Measurements from ENCODE around the gene VWA5B1.

VWA5B1 gene

GRCh38 chr1:20349561-20349960 lies 58.9 kb downstream of the VWA5B1 start:
- DNase-seq (ENCODE audit: low spot score) = no peak

DNA sequence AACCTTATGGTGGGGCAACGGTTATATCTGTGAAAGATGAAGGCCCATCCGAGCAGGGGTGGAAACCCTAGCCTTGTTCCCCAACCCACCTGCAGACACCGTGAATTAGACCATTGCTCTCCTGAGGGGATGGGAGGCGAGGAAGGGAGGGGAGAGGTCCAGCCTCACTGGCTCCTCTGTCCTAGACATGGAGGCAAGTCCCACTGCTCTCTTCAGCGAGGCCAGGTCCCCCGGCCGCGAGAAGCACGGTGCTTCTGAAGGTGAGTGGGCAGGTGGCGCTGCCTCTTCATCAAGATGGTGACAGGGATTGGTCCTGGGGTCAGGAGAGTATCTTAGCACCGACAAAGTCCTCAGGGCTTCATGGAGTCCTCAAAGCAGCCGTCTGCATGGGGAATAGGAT lies 59.3 kb downstream of the VWA5B1 start:
- DNase-seq (ENCODE audit: low spot score) = no peak

- no peak for DNase-seq (ENCODE audit: low spot score)
Observed at GRCh38 chr1:20350421-20350820, 59.7 kb downstream of the VWA5B1 start.

- DNase-seq (ENCODE audit: low spot score) = no peak
Observed at GRCh38 chr1:20351911-20352701, 61.4 kb downstream of the VWA5B1 start.

GRCh38 chr1:20353836-20354235 lies 63.2 kb downstream of the VWA5B1 start:
- DNase-seq (ENCODE audit: low spot score) = no peak

DNA sequence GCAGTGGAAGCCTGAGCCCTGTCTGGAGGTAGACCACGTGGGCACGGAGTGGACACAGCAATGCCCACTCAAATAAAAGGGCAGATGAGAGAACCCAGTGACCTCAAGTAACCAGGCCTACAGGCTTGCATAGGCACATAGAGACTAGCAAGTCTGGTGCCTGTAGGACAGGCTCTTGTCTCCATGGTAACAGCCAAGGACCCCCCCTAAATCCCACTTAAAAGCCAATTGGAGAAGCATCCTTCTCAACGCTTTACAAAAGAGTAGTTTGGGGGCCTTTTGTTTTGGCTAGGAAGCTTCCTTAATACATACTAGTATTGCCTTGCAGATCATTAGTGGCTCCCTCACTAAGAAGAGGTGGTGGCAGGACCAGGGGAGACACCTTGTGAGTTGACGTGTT lies 63.9 kb downstream of the VWA5B1 start:
- DNase-seq (ENCODE audit: low spot score) = no peak

DNA sequence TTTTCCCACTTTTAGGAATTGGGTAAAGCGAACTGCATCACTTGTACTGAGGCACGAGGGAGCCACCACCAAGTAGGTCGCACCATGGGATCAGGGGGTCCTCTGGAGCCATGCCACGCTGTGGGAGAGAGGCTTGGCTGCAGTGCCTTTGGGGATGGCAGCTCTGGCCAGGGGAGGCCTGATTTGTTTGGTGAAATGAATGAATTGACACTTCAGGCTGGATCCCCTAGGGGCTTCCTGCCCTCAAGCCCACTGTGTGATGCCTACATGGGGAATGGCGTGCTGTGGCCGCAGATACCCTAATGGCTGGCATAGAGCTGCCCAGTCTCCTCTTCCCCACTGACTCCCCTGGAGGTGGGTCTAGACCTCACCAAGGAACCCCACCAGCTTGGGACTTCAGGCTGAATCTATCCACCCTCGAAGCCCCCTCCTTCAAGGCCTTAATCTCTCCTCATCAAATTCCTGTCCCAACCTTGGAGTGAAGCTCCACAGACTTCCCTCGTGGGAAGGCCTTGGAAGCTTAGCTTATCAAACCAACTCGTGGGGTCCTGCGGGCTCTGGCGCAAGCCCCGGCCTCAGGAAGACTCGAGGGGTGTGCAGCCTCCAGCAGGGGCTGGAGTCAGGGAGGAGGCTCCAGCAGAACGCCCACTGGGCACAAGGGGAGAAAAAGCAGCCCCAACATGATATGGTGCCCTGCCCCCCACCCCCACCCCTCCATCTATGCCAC lies 64.6 kb downstream of the VWA5B1 start:
- DNase-seq (ENCODE audit: low spot score) = no peak

DNA sequence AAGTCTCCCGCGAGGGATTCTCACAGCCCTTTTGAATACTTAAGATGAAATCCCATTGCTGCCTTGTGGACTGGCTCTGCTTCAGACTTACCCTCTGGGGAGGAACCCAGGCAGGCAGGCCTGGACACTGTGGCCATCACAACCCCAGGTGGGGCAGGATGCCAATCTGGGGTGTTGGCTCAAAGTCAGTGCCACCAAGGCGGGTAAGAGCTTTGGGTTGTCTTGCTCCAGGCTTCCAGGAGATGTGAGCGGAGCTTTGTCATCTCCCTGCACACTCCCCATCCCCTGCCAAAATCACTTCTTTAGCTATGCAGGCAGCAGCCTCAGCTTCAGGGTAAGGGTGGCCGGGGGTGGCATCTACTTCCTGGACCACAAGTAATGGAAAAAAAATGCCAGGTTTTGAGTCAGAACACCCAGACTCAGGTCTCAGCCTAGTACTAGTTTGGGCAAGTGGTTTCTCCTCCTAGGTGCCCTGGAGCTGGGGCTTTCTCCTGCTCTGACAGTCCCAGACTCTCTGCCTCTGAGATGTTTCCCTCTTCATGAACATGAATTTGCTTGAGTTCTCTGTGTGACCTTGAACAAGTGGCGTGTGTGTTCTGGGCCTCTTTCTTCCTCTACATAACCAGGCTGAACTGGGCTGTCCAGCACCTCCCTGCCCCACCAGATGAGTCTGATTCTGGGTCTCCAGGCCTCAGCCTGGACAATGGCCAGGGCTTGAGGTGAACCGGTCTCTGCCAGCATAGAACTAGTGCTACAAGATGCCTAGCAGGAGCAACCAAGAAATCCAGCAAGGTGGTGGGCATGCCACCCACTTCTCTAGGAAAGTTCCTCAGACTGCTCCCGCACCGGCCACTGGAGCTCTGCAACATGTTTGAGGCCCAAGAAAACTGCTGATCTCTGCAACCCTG lies 65.4 kb downstream of the VWA5B1 start:
- DNase-seq (ENCODE audit: low spot score) = no peak

DNA sequence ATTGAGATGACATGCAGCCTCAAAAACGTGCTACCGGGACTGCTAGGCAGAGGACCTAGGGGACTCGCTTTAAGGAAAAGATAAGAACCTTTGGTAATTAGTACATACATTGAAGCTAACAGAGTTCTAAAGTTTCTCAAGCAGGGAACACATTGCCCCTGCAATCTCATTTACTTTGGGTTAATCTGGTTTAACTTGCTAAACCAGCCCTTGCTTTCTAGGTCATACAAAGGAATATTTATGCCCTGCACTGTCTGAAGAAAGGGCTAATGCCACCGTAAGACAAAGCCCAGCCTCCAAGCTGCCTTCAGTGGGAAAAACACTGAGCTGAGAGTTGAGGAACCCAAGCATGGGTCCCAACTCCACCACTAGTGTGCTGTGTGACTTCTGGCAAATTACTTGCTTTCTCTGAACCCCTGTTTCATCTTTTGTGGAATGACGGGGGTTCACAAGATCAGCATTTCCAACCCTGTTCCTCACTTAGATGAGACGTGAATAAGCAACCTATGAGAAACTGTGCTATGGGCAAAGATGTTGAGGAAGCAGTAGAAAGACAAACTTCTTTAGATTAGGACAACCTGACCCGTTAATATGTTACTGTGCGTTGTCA lies 66.3 kb downstream of the VWA5B1 start:
- no peak for DNase-seq (ENCODE audit: low spot score)

DNA sequence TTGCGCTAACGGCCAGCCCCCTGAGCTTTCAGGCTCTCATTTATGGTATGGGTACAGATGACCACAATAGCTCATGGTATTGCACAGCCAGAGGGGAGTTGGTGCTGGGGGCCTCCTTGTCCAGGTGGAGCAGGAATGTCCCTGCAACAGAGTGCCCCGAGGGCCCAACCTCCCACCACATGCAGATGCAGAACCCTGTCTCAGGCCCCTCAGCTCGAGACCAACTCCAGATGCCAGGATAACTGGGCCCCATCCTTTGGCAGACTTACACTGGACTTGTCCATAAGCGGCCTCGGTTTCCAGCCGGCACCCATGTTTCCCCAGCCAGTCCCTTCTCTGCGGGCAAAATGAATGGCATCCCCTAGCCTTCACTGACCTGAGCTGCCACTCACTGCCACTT lies 67.1 kb downstream of the VWA5B1 start:
- no peak for DNase-seq (ENCODE audit: low spot score)

GRCh38 chr1:20358761-20359263 lies 68.1 kb downstream of the VWA5B1 start:
- DNase-seq (ENCODE audit: low spot score) = no peak

DNA sequence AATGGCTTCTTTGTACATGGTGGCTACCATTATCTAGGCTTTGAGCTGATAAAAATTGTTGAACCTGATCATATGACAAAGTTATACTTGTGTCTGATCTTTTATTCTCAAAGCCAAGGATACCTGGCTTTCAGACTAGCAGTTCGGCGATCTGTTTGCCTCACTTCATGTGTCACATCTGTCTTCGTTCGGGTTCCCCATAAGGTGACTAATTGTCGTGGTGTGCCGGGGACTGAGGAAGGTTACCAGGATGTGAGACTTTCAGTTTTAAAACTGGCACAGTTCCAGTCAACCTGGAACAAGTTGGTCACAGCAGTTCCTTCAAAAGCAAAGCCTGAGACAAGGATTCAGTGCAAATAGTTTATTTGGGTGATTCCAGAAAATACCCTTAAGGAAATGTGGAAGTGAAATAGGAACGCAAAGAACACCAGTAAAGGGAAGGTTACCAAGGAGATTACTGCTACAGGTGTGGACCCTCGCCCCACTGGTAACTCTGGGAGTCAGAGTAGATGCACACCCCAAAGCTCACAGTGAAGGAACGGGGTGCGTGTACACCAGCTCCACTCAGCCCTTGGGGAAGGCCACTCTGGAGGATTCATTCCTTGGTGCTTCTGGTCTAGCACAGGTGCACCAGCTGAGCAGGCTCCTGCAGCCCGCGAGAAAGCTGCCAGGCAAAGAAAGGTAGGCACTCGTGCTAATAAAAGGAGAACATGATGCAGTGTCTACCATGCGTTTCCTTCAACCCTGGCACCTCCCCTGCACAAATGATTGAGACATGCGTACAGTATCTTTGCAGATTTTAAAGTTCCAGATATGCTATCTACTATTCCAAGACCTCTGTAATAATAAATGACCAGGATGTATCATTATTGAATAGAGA lies 69.0 kb downstream of the VWA5B1 start:
- peak; percentile 14 for DNase-seq (ENCODE audit: low spot score)

GRCh38 chr1:20361401-20361800 lies 70.7 kb downstream of the VWA5B1 start:
- DNase-seq (ENCODE audit: low spot score) = no peak

GRCh38 chr1:20361805-20362381 lies 71.2 kb downstream of the VWA5B1 start:
- peak; percentile 34 for DNase-seq (ENCODE audit: low spot score)

DNA sequence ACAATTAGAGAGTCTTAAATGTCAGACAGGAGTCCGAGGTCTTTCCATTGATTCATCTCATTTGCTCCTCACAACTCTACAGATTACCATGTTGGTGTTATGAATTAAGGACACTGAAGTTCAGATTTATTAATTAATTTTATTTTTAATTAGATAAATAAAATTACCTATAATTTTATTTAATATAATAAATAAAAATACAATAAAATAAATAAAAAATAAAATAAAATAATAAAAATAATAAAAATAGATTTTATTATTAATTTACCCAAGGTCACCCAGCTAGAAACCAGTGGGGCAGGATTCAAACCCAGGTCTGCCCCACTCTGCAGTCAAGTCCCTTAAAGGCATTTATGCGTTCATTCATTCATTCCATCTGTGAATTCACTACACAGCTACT lies 72.2 kb downstream of the VWA5B1 start:
- DNase-seq (ENCODE audit: low spot score) = no peak

DNA sequence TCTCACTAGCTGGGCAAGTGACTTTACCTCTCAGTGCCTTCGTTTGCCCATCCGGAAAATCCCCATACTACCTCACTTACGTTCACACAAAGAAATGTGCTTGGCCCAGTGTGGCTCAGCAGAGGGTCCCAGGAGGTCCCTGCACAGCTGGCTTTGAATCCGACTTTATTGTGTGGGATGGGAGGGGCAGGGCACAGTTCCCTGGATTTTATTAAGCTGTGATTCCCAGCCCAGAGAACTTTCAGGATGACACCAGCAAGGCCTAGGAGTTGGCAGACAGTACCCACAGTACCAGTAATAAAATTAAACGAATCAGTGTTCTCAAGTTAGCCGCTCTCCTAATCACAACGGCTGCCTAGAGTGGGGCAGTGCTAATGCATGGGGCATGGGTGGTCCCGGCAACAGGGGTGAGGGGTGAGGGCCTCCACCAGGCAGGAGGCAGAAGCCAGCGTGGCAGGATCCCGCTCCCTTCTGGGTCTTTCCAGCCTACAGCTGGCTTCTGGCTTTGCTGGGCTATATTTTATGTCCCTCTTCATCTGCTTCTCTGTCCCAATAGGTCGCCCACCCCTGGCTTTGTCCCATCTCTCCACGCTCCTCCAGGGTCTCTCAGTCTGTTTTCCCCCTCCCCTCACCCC lies 74.9 kb downstream of the VWA5B1 start:
- no peak for DNase-seq (ENCODE audit: low spot score)

GRCh38 chr1:20366056-20366462 lies 75.4 kb downstream of the VWA5B1 start:
- DNase-seq (ENCODE audit: low spot score) = no peak

GRCh38 chr1:20366463-20367115 lies 75.9 kb downstream of the VWA5B1 start:
- no peak for DNase-seq (ENCODE audit: low spot score)

DNA sequence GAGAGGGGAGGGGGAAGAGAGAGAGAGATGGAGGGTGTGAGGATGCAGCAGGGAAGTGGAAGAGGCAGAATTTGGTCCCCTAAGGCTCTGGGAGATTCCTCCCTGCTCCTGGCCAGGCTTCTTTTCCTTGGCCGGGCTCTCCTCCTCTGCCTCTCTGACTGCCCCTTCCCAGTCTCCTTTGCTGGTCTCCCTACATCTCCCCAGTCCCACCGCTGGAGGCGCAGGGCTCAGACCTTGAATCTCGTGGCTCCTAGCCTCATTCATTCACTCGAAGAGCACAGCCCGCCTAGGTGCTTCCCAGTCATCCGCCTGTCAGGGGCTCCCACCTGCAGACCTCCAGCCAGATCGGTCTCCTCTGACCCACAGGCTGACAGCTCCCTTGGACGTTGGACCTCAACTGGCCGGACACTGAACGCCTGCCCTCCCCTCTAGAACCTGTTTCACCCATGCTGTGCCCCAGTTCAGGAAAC lies 76.5 kb downstream of the VWA5B1 start:
- no peak for DNase-seq (ENCODE audit: low spot score)

Measured in NAMALWA (cell line).